ENCODE measurements around the gene PDE9A.
"Not testable (repeated sequence)": the region's sequence is repeated elsewhere in the genome, so short reads cannot be mapped to it uniquely, and the experiment has no call there.

PDE9A gene

GRCh38 chr21:42626171-42626570, 27.2 kb upstream of the PDE9A start:
- no peak for DNase-seq

GRCh38 chr21:42627527-42628289, 25.7 kb upstream of the PDE9A start:
- no peak for DNase-seq

GRCh38 chr21:42628466-42629061, 24.9 kb upstream of the PDE9A start:
- DNase-seq: not testable (repeated sequence)

GRCh38 chr21:42629933-42630589, 23.4 kb upstream of the PDE9A start:
- no peak for DNase-seq

- DNase-seq: no peak
These were observed 22.8 kb upstream of the PDE9A start for GRCh38 chr21:42630626-42631025.

GRCh38 chr21:42631142-42631541, 22.3 kb upstream of the PDE9A start:
- no peak for DNase-seq

- no peak for DNase-seq
These were observed 21.1 kb upstream of the PDE9A start for GRCh38 chr21:42632336-42632751.

- DNase-seq: no peak
These were observed 20.4 kb upstream of the PDE9A start for GRCh38 chr21:42632771-42633690.

GRCh38 chr21:42633858-42634257, 19.6 kb upstream of the PDE9A start:
- no peak for DNase-seq

- no peak for DNase-seq
These were observed 17.4 kb upstream of the PDE9A start for GRCh38 chr21:42635848-42636519.

- DNase-seq: no peak
These were observed 16.7 kb upstream of the PDE9A start for GRCh38 chr21:42636520-42637266.

- no peak for DNase-seq
These were observed 16.0 kb upstream of the PDE9A start for GRCh38 chr21:42637267-42638041.

GRCh38 chr21:42638266-42638863, 15.1 kb upstream of the PDE9A start:
- DNase-seq: no peak

- no peak for DNase-seq
These were observed 13.7 kb upstream of the PDE9A start for GRCh38 chr21:42639646-42640152.

GRCh38 chr21:42640486-42640885, 12.9 kb upstream of the PDE9A start:
- no peak for DNase-seq

GRCh38 chr21:42641311-42642218, 11.9 kb upstream of the PDE9A start:
- DNase-seq: no peak

GRCh38 chr21:42642219-42642745, 11.1 kb upstream of the PDE9A start:
- no peak for DNase-seq
